DOHH2 (cell line): ENCODE measurements around the gene DGKD.

Source experiments
- EZH2phosphoT487 ChIP-seq: fragments of 200-600 bp; sonication (generic); IDR thresholded peaks from 2 replicates; pipeline ENCODE4 v1.6.1; 2017; ENCODE audit warnings: borderline replicate concordance, mild to moderate bottlenecking, antibody characterized with exemption, low read length, moderate library complexity, mixed read lengths
- TF ChIP-seq, protein P1 (sequence below): fragments of 200-600 bp; sonication (generic); IDR thresholded peaks from one replicate; pipeline ENCODE4 v1.5.1; 2014; ENCODE audit warnings: antibody characterized with exemption, mild to moderate bottlenecking, low read depth, low read length; ENCODE audit not compliant: poor library complexity, severe bottlenecking

DNA sequence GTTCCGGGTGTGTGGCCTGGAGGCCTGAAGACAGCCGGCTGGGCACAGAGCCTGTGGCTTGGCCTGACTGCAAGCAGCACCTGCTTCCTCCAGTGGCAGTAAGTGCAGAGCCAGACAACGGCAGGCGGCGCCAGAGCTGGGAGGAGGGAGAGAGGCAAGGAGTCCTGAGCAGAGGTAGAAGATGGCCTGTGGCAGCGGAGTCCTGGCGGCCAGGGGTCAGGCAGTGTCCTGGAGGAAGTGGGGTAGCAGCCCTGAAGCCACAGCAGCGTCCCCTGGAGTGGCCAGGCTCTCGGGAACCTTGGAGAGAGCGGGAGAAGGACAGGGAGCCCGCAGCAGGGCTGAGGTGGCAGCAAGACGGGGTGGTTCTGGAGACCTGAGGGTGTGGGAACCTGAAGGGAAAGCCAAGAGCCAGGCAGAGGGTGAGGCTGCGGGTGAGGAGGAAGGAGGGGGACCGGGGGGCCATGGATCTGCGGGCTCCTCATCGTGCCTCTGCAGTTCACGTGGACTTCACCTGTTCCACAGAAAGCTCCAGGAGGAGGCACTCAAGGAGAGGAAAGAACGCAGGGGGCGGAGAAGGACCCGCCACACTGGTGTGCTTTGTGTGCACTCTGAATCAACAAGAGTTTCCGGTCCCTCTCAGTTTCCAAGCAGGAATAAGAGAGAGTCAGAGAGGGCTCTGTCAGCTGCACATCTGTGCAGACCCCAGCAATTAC lies 126.4 kb downstream of the DGKD start:
- TF ChIP-seq, protein P1, sequence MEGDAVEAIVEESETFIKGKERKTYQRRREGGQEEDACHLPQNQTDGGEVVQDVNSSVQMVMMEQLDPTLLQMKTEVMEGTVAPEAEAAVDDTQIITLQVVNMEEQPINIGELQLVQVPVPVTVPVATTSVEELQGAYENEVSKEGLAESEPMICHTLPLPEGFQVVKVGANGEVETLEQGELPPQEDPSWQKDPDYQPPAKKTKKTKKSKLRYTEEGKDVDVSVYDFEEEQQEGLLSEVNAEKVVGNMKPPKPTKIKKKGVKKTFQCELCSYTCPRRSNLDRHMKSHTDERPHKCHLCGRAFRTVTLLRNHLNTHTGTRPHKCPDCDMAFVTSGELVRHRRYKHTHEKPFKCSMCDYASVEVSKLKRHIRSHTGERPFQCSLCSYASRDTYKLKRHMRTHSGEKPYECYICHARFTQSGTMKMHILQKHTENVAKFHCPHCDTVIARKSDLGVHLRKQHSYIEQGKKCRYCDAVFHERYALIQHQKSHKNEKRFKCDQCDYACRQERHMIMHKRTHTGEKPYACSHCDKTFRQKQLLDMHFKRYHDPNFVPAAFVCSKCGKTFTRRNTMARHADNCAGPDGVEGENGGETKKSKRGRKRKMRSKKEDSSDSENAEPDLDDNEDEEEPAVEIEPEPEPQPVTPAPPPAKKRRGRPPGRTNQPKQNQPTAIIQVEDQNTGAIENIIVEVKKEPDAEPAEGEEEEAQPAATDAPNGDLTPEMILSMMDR, result no peak
- no peak for TF ChIP-seq EZH2phosphoT487
